GM21390 (cell line): ENCODE measurements around the gene KAZN.

ENCODE experiments used
- ATAC-seq: cut with Tn5 transposase; IDR thresholded peaks from one replicate; pipeline ENCODE4 v1.9.1; 2021; ENCODE audit not compliant: unreplicated experiment

KAZN gene

GRCh38 chr1:14667651-14667984 lies 69.1 kb downstream of the KAZN start:
- no peak for ATAC-seq

GRCh38 chr1:14668538-14668937 lies 70.1 kb downstream of the KAZN start:
- no peak for ATAC-seq

GRCh38 chr1:14672005-14672404 lies 73.5 kb downstream of the KAZN start:
- ATAC-seq: no peak

GRCh38 chr1:14674030-14674429 lies 75.5 kb downstream of the KAZN start:
- no peak for ATAC-seq

GRCh38 chr1:14676400-14676799 lies 77.9 kb downstream of the KAZN start:
- ATAC-seq: no peak

GRCh38 chr1:14677292-14677971 lies 78.9 kb downstream of the KAZN start:
- no peak for ATAC-seq

DNA sequence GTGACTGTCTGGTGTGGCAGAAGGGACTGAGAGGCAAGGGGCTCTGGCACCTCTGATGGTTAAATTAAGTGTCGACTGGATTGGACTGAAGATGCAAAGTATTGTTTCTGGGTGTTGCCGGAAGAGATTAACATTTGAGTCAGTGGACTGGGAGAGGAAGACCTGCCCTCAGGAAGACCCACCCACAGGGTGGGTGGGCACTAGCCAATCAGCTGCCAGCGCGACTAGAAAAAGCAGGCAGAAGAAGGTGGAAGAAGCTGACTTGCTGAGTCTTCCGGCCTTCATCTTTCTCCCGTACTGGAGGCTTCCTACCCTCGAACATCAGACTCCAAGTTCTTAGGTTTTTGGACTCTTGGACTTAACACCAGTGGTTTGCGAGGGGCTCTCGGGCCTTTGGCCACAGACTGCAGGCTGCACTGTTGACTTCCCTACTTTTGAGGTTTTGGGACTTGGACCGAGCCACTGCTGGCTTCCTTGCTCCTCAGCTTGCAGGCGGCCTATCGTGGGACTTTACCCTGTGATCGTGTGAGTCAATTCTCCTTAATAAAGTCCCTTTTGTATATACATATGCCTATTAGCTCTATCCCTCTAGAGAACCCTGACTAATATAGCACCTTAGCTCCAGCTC lies 79.6 kb downstream of the KAZN start:
- no peak for ATAC-seq

- no peak for ATAC-seq
These were observed 80.7 kb downstream of the KAZN start for GRCh38 chr1:14679027-14679688.

DNA sequence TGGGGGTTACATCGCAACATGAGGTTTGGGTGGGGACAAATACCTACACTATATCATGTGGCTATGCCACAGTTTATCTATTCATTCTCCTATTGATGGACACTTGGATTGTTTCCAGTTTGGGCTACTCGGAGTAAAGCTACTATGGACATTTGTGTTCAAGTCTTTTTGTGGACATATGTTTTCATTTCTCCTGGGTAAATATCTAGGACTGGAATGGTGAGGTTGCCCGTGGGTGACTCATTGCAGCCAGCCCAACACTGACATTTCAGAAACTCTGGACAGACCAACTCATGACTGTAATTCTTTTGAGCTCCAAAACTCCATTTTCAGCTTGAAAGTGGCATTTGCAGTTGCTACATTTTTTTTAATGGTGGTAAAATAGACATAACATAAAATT lies 82.7 kb downstream of the KAZN start:
- ATAC-seq: no peak

- ATAC-seq: no peak
These were observed 84.6 kb downstream of the KAZN start for GRCh38 chr1:14682941-14683621.

DNA sequence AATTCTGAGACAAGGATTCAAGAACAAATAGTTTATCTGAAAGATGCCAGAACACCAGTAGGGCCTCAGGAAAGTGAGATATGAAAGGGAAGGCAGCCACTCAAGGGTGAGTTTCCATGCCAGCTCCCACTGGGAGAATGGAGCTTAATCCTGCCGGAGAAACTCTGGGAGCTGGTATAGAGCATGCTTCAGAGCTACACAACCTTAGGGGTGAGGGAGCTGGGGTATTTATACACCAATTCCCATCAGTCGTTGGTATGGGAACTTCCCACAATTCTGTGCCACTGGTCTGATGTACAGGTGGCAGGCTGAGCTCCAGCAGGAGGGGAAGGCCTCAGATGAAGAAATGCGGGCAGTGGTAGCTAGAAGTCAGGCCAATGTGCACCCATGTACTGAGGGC lies 86.6 kb downstream of the KAZN start:
- ATAC-seq: no peak

GRCh38 chr1:14686701-14687100 lies 88.2 kb downstream of the KAZN start:
- no peak for ATAC-seq

DNA sequence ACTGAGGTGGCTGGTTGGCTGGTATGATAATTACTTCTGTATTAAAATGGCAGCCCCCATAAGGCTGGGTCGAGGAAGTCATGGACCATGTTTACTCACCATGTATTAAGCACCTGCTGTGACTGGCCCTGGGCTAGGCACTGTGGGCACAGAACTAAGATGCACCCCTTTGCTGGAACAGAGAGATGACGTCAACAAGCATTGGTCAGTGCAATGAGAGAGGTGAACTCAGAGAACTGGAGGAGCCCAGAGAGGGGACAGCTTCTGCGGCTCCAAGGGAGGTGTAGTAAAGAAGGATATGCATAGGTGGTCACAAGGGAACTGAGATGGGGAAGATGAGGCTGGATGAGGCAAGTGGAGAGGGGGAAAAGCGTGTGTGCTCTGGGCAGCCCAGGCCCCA lies 88.7 kb downstream of the KAZN start:
- no peak for ATAC-seq

- ATAC-seq: no peak
These were observed 91.6 kb downstream of the KAZN start for GRCh38 chr1:14689996-14690615.

DNA sequence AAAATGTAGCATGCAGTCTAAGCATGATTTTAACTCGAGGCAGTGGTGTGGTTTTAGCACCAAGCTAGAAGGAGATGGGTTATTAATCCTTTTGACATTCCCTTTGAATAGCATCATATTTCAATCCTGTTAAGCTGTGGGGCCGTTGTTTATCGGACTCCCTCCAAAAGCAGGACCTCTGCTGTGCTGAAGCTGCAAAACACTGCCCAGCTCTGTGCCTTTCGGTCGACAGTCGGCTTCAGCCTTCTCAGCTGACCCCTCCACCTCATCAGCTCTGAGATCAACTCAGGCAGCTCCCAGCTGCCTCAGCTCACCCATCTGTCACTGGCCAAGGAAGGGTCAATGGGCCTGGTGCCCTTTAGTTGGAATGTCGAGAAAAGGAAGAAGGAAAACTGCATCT lies 95.5 kb downstream of the KAZN start:
- no peak for ATAC-seq

DNA sequence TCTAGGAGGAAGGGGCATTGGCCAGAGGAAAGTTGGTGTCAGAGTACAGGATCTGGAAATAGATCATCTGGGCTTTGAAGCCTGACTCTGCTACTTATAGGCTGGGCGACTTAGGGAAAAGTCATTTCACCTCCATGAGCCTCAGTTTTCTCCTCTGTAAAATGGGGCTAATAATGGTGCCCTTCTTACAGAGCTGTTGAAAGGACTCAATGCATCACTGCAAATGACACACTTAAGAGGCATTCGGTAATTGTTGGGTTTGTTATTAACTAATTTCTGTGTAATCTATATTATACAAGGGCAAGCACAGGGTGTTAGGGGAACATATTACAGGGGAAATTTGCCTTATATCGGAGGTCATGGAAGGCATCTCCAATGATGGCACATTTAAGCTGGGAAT lies 96.1 kb downstream of the KAZN start:
- ATAC-seq: no peak

- ATAC-seq: no peak
These were observed 98.3 kb downstream of the KAZN start for GRCh38 chr1:14696761-14697160.

DNA sequence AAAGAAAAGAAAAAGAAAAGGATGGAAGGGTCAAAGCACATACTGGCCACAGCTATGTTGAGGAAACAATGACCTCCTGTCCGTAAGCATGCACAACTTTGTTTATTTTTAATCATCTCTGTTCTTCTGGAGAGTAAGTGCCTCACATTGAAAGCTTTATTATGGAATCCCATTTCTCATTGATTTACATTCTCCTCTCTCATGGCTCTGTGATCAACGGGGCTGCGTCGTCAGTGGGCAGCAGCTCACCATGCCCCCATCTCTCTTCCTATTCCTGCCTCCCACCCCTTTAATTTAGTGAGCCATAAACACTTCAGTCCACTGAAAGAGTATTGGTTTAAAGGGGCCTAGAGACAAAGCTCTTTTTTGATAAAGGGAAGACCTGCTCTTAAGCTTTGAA lies 98.9 kb downstream of the KAZN start:
- ATAC-seq: no peak

DNA sequence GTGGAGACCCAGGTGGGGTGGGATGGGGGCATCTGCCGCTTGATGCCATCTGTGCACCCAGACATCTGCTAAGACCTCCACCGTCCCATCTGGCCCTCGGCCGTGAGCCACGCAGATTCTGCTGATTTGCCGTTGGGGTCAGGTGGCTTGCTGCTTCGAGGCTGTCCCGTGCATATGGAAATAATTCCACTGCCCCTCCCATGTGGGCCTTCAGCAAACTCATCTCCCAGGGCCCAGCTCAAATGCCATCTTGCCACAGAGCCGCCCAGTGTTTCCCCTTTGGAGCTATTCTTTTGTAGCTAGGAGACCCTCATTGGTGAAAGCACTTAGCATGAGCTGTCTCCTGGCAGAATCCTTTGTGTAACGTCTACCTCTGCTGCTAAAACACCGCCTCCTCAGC lies 99.8 kb downstream of the KAZN start:
- no peak for ATAC-seq

GRCh38 chr1:14699620-14700019 lies 101.1 kb downstream of the KAZN start:
- ATAC-seq: no peak

DNA sequence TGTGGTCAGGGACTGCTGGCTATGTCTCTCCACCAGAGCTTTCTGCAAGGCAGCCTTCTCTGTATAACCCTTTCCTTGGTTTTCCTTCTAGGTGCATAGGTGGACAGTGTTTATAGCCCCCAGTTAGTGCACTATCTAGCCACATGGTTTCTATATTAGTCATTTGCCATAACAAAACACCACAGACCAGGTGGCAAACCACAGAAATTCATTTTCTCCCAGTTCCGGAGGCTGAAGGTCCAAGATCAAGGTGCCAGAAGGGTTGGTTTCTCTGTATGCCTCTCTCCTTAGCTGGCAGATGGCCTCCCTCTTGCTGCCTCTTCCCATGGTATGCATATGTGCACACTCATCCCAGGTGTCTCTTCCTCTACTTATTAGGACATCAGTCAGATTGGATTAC lies 106.4 kb downstream of the KAZN start:
- ATAC-seq: no peak

GRCh38 chr1:14705824-14706223 lies 107.3 kb downstream of the KAZN start:
- ATAC-seq: no peak
